Coronary artery (tissue), 2 donors: ENCODE results near the gene OR8B8.
"Not testable (repeated sequence)": the region's sequence is repeated elsewhere in the genome, so short reads cannot be mapped to it uniquely, and the experiment has no call there.

ENCODE experiments used
- DNase-seq: peaks from one replicate; pipeline ENCODE4 v3.0.0-alpha.2; 2017; ENCODE audit warnings: low spot score
- H3K27ac ChIP-seq, 2 donors: fragments of 200-600 bp; sonication (generic); one replicate each; pipeline ENCODE4 v1.5.1; 2016 to 2019
- H3K4me3 ChIP-seq: fragments of 200-600 bp; sonication (generic); 2 replicates; pipeline ENCODE4 v1.5.1; 2016; ENCODE audit warnings: mild to moderate bottlenecking, moderate library complexity
- TF ChIP-seq, protein P1 (sequence below): fragments of 200-600 bp; sonication (generic); IDR thresholded peaks from one replicate; pipeline ENCODE4 v1.5.1; 2019; ENCODE audit warnings: antibody characterized with exemption

OR8B8 gene

DNA sequence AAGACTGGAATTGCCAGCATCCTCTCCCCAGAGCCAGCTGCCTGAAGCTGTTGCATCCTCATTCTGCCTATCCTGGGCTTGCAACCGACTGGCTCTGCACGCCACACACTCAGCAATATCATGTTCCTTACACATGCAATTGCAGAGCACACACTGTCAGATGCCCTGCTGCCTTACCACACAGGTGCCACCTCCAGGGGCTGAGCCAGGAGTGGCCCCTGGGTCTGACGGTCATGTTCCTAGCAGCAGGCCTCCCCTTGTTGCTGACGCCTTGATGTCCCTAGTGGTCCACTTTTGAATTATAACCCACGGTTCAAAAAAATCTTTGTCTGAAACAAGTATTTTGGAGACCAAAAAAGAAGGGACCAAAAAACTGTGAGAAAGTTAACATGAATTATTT, 18.5 kb upstream of the OR8B8 start:
- no peak for DNase-seq
- TF ChIP-seq, protein P1, sequence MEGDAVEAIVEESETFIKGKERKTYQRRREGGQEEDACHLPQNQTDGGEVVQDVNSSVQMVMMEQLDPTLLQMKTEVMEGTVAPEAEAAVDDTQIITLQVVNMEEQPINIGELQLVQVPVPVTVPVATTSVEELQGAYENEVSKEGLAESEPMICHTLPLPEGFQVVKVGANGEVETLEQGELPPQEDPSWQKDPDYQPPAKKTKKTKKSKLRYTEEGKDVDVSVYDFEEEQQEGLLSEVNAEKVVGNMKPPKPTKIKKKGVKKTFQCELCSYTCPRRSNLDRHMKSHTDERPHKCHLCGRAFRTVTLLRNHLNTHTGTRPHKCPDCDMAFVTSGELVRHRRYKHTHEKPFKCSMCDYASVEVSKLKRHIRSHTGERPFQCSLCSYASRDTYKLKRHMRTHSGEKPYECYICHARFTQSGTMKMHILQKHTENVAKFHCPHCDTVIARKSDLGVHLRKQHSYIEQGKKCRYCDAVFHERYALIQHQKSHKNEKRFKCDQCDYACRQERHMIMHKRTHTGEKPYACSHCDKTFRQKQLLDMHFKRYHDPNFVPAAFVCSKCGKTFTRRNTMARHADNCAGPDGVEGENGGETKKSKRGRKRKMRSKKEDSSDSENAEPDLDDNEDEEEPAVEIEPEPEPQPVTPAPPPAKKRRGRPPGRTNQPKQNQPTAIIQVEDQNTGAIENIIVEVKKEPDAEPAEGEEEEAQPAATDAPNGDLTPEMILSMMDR, result no peak
- no peak overlapping the region for H3K27ac ChIP-seq
- H3K4me3 ChIP-seq, result no peak overlapping the region

DNA sequence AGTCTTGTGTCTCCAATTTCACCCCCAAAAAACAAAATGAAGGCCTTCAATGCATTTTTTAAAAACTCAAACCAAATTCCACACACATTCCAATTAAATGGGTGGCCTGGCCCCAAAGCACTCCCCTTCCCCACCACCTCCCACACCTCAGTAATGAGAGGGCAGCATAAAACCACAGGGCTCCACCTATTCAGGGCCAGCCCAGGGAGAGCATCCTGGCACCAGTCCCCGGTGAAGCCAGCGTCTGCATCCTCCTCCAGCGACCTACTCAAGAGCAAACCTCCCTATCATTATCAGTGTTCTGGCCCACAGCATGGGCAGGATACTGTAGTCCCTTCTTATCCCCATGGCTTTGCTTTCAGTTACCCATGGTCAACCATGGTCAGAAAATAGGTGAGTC, 17.8 kb upstream of the OR8B8 start:
- TF ChIP-seq, protein P1, result no peak
- H3K4me3 ChIP-seq, result no peak overlapping the region
- H3K27ac ChIP-seq, result no peak overlapping the region
- no peak for DNase-seq

DNA sequence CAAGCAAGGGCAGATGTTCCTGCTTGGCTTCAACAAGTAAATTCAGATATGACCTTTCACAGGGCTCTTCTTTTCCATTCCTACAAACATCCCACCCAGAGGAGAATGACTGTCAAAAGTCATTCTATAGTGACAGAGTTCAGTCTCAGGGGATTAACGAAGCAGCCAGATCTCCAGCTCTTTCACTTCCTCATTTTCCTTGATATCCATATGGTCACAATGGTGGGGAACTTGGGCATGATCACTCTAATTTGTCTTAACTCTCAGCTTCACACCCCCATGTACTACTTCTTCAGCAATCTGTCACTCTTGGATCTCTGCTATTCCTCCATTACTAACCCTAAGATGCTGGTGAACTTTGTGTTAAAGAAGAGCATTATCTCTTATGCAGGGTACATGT, 15.0 kb upstream of the OR8B8 start:
- DNase-seq, result no peak
- TF ChIP-seq, protein P1, result no peak
- H3K4me3 ChIP-seq, result no peak overlapping the region
- H3K27ac ChIP-seq, result no peak overlapping the region

DNA sequence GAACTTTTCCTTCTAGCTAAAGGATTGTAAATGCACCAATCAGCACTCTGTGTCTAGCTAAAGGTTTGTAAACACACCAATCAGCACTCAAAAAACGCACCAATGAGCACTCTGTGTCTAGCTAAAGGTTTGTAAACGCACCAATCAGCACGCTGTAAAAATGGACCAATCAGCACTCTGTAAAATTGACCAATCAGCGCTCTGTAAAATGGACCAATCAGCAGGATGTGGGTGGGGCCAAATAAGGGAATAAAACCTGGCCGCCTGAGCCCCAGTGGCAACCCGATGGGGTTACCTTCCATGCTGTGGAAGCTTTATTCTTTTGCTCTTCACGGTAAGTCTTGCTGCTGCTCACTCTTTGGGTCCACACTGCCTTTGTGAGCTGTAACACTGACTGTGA, 13.9 kb upstream of the OR8B8 start:
- DNase-seq, H3K4me3 ChIP-seq, H3K27ac ChIP-seq: not testable (repeated sequence)

DNA sequence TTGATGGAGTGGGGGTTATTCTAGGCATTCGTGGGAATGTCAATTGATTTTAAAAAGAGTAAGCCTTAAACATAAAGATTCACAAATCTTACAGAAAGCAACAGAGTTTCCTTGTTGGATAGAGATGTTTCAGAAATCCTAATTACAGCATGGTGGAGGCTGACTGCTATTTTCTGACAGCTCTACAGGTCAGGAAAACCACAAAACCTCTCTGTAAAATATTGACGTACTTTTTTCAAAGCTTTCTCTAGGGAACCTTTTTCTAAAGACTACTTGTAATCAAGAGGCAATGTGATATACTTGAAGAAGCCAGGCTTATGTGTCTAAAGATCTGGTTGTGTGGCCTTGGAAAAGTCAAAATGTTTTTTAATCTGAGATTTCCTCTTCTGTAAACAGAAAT, 9.1 kb upstream of the OR8B8 start:
- TF ChIP-seq, protein P1, result no peak
- DNase-seq, result no peak
- Histone ChIP-seq H3K4me3 (no peak overlapping the region), H3K27ac (no peak overlapping the region)

DNA sequence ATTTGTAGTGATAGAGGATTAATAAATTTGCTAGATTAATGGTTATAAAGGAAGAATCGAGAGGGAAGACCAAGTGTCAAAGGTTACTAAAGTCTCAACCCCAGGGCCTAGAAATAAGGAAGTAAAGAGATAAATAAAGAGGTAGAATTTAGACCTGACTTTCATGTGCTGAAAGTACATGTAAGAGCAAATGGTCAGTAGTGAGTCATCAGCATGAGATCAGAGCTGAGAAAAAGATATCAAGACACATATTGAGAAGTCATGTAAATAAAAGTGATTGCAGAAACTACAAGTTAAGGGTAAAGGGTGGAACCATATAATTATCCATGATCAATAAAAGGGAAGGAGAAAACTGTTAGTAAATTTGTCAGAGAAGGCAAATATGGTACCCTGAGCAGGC, 1.4 kb upstream of the OR8B8 start:
- Histone ChIP-seq H3K4me3 (no peak overlapping the region), H3K27ac (no peak overlapping the region)
- no peak for DNase-seq
- TF ChIP-seq, protein P1, result no peak

DNA sequence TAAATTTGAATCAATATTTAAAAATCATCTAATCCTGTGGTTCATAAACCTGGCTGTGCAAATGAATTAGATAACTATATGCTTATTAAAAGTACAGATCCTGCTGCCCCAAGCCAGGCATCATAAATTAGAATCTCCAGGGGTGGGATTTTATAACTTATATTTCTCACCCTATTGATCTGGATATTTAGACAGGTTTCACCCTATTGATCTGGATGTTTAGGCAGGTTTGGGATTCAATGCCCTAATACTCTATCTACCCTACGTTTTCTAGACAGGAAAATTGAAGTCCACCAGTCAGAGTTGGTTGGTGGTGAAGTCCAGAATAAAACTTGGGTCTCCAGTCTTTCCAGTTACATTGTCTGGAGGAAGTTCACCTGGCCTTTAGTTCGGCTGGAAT, 2.6 kb downstream of the OR8B8 start:
- Histone ChIP-seq H3K27ac (no peak overlapping the region), H3K4me3 (no peak overlapping the region)
- TF ChIP-seq, protein P1, result no peak
- DNase-seq, result no peak

DNA sequence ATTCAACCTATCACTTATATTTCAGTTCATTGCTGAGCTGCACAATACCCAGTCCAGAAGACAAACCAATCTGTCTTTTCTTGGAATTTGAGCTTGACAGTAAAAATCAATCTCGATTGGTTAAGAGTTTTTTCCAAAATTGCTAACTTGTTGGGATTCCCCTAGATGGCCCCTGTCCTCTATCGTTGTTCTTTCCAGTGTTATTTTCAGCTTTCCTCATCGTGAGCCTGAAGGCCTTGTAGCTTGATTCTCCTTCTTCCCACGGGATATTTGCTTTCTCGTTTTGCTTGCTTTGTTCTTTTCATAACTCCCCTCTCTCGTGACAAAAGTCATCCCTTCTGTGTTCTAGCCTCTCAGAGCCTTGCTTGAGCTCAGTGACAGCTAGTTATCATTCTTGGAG, 3.1 kb downstream of the OR8B8 start:
- TF ChIP-seq, protein P1, result no peak
- no peak for DNase-seq
- H3K27ac ChIP-seq, result no peak overlapping the region
- H3K4me3 ChIP-seq, result no peak overlapping the region
